Colonic mucosa (tissue), 4 donors: ENCODE measurements around the gene LOXL3. TPM values are rescaled to one million over a fixed set of nuclear protein-coding genes. Genes with fewer than 3 reads are reported as not detected.
A peak's percentile ranks its signal among the peaks of the same experiment; 100 is the strongest.

Experiments used
- DNase-seq: peaks from one replicate; pipeline ENCODE4 v3.0.0-alpha.2; 2020
- H3K27ac ChIP-seq: fragments of 200-600 bp; one replicate; pipeline ENCODE4 v1.8.0; 2021
- H3K27me3 ChIP-seq: fragments of 200-600 bp; one replicate; pipeline ENCODE4 v1.8.0; 2021
- H3K36me3 ChIP-seq: fragments of 200-600 bp; one replicate; pipeline ENCODE4 v1.8.0; 2021
- H3K4me1 ChIP-seq: fragments of 200-600 bp; one replicate; pipeline ENCODE4 v1.8.0; 2021; ENCODE audit warnings: mild to moderate bottlenecking
- H3K4me3 ChIP-seq: fragments of 200-600 bp; one replicate; pipeline ENCODE4 v1.8.0; 2021
- H3K9ac ChIP-seq, 2 donors: one replicate each; pipeline ENCODE4 v1.7.0; 2013; ENCODE audit warnings: control low read depth in 2 of 2, low read depth in 2 of 2, low read length in 2 of 2
- H3K9me3 ChIP-seq: fragments of 200-600 bp; one replicate; pipeline ENCODE4 v1.8.0; 2021
- intact Hi-C: fragments of 100-400 bp; cut with DNase I; formaldehyde crosslinking; loops from one replicate; pipeline ENCODE4 v1.14.1; 2022
- total RNA-seq, 2 donors: library from RNA; stranded (reverse); fragmentation: NEBNext Ultra II Directional in 1 of 2; extraction: Animal tissue kit (Norgen Biotek cat#: 25700) in 1 of 2; gene quantifications; one replicate each; pipeline ENCODE4 v1.2.1, GENCODE V29; 2021
- TF ChIP-seq, protein P1 (sequence below): fragments of 200-600 bp; IDR thresholded peaks from one replicate; pipeline ENCODE4 v1.8.0; 2022; ENCODE audit warnings: antibody characterized with exemption, mild to moderate bottlenecking
- donor health status: healthy.
- donor health status: DM: no; HTN: no; CAD: no.
- donor health status: DM: no; HTN: no; CAD: no.

Gene LOXL3
- total RNA-seq, 2 donors from 2014 or later: 2.9 to 4.7 TPM

DNA sequence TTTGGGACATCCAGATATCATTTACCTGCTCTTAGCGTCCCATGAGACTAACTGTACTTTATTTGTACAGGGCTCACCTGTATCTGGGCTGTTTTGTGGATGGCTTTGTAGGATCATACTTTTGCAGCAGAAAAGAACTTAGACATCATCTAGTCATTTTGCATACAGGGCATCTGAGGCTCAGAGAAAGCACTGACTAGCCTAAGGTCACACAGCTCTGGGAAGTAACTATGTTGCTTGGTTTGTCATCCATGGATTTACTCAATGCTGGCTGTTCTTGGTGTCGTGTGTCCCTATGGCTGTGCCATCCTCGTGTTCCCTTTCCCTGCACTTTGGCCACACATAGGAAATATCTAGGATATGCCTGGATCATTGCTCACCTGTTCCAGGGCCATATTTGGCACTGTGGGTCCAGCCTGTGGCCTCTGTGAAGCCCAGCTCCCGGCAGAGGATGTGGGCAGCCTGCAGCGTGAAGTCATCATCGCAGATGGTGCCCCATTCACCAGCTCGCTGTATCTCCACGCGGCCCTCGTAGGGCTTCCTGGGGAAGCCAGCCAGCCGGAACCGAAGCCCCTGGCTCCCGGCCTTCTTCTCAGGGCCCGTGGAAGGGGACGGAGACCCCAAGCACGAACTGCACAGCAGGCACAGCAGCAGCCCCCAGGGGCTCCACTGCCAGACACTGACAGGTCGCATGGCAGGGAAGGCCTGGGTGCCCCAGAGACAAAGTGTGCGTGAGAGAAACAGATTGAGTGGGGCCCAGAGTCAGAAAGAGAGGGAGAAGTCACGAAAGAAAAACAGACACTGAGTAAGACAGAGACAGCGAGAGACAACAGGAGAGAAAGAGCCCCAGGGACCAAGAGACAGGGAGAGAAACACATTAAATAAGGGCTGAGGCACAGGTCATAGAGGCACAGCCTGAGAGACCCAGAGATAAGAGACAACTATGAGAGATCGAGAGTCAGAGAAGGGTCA, 1.5 kb downstream of the LOXL3 start:
- intact Hi-C loops: no loop called here
- Histone ChIP-seq H3K27me3 (no peaks in the 10 kb centered on the region), H3K4me1 (no peaks in the 10 kb centered on the region), H3K36me3 (no peaks in the 10 kb centered on the region), H3K9ac (peak overlapping the region in 1 of 2 donors; percentile 7), H3K4me3 (peak overlapping the region; percentile 76), H3K27ac (no peak overlapping the region), H3K9me3 (no peaks in the 10 kb centered on the region)
- TF ChIP-seq, protein P1, sequence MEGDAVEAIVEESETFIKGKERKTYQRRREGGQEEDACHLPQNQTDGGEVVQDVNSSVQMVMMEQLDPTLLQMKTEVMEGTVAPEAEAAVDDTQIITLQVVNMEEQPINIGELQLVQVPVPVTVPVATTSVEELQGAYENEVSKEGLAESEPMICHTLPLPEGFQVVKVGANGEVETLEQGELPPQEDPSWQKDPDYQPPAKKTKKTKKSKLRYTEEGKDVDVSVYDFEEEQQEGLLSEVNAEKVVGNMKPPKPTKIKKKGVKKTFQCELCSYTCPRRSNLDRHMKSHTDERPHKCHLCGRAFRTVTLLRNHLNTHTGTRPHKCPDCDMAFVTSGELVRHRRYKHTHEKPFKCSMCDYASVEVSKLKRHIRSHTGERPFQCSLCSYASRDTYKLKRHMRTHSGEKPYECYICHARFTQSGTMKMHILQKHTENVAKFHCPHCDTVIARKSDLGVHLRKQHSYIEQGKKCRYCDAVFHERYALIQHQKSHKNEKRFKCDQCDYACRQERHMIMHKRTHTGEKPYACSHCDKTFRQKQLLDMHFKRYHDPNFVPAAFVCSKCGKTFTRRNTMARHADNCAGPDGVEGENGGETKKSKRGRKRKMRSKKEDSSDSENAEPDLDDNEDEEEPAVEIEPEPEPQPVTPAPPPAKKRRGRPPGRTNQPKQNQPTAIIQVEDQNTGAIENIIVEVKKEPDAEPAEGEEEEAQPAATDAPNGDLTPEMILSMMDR: no peak
- DNase-seq: no peak

- Histone ChIP-seq H3K9ac (no peak overlapping the region), H3K27ac (no peak overlapping the region), H3K36me3 (no peaks in the 10 kb centered on the region), H3K4me1 (no peaks in the 10 kb centered on the region), H3K27me3 (no peaks in the 10 kb centered on the region), H3K4me3 (no peak overlapping the region), H3K9me3 (no peaks in the 10 kb centered on the region)
- intact Hi-C loops: no loop called here
- DNase-seq: no peak
- TF ChIP-seq, protein P1: no peak
These were observed 2.2 kb downstream of the LOXL3 start for GRCh38 chr2:74551530-74551929.

- Histone ChIP-seq H3K4me1 (no peaks in the 10 kb centered on the region), H3K9ac (no peak overlapping the region), H3K27ac (no peak overlapping the region), H3K4me3 (no peak overlapping the region), H3K27me3 (no peaks in the 10 kb centered on the region), H3K36me3 (no peaks in the 10 kb centered on the region), H3K9me3 (no peaks in the 10 kb centered on the region)
- no peak for DNase-seq
- intact Hi-C loops: no loop called here
- TF ChIP-seq, protein P1: no peak
These were observed 3.5 kb downstream of the LOXL3 start for GRCh38 chr2:74550231-74550630.

GRCh38 chr2:74548900-74549826, 4.6 kb downstream of the LOXL3 start:
- no peaks in the 10 kb centered on the region for H3K4me1 ChIP-seq
- no peak overlapping the region for H3K27ac ChIP-seq
- intact Hi-C loops: no loop called here
- H3K27me3 ChIP-seq: no peaks in the 10 kb centered on the region
- H3K36me3 ChIP-seq: no peaks in the 10 kb centered on the region
- H3K4me3 ChIP-seq: peak overlapping the region; percentile 50
- no peaks in the 10 kb centered on the region for H3K9me3 ChIP-seq
- DNase-seq: peak; percentile 80
- TF ChIP-seq, protein P1: no peak
- H3K9ac ChIP-seq: peak overlapping the region; percentile 68 to 79

DNA sequence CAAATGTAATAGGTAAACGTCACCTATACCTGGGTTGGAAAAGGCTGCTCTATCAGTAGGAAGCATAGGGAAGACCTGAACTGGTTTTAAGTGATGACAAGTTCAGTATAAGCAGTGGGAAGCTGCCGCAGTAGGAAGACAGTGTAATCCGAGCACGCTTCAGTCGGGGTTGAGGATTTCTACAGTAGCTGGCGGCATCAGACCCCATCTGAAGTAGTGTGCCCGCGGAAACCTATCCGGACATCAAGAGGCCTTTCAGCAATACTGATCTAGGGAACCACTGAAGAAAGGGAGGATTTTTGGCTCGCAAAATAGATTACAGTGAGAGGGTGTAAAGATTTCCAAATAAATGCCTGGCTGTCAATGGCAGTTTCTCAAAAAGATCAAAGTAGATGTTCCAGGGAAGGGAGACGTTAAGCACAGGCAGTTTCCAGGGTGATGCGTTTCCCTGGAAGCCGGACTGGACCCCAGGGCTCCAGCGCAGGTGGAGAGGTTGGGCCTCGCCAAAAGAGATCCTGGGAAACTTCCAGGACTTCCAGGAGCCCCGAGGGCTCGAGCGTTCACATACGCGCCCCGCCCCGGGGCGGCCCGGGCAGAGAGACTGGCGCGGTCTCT, 5.3 kb downstream of the LOXL3 start:
- peak overlapping the region; percentile 50 for H3K4me3 ChIP-seq
- intact Hi-C loops: no loop called here
- no peaks in the 10 kb centered on the region for H3K36me3 ChIP-seq
- TF ChIP-seq, protein P1: no peak
- H3K4me1 ChIP-seq: no peaks in the 10 kb centered on the region
- H3K27ac ChIP-seq: no peak overlapping the region
- no peaks in the 10 kb centered on the region for H3K27me3 ChIP-seq
- no peak for DNase-seq
- peak overlapping the region; percentile 16 to 68 for H3K9ac ChIP-seq
- H3K9me3 ChIP-seq: no peaks in the 10 kb centered on the region
